ENCODE data around the gene CLDND2. TPM values are rescaled to one million over a fixed set of nuclear protein-coding genes. Genes with fewer than 3 reads are reported as not detected.
A peak's percentile ranks its signal among the peaks of the same experiment; 100 is the strongest.

The CLDND2 gene
- total and polyA plus RNA-seq, 2 donors from 2014 or later = 1.1 to 6.9 TPM

- no peak for FAIRE-seq
- Histone ChIP-seq H3K4me3 (ENCODE audit: low read length in 3 of 3) (no peak overlapping the region), H3K27me3 (ENCODE audit: control insufficient read depth, insufficient read depth, low read length) (no peaks in the 10 kb centered on the region)
Measured at GRCh38 chr19:51321799-51322198, 47.0 kb downstream of the CLDND2 start.

GRCh38 chr19:51320280-51320657 is 48.5 kb downstream of the CLDND2 start:
- no peaks in the 10 kb centered on the region for H3K27me3 ChIP-seq (ENCODE audit: control insufficient read depth, insufficient read depth, low read length)
- H3K4me1 ChIP-seq (ENCODE audit: control insufficient read depth in 2 of 3, insufficient read depth in 2 of 3, low read depth in 1 of 3, low read length in 3 of 3) = peaks cover 0 to 7% (median 3%) of the 10 kb centered on the region in 3 donors
- H3K4me3 ChIP-seq (ENCODE audit: low read length in 3 of 3) = no peak overlapping the region
- peak in 4 of 5 donors; percentile 82 to 89 (median 86) for DNase-seq
- FAIRE-seq = no peak
- no peaks in the 10 kb centered on the region for H3K9me3 ChIP-seq (ENCODE audit: control insufficient read depth in 2 of 3, insufficient read depth in 1 of 3, low read length in 3 of 3)
- TF ChIP-seq, protein P1, sequence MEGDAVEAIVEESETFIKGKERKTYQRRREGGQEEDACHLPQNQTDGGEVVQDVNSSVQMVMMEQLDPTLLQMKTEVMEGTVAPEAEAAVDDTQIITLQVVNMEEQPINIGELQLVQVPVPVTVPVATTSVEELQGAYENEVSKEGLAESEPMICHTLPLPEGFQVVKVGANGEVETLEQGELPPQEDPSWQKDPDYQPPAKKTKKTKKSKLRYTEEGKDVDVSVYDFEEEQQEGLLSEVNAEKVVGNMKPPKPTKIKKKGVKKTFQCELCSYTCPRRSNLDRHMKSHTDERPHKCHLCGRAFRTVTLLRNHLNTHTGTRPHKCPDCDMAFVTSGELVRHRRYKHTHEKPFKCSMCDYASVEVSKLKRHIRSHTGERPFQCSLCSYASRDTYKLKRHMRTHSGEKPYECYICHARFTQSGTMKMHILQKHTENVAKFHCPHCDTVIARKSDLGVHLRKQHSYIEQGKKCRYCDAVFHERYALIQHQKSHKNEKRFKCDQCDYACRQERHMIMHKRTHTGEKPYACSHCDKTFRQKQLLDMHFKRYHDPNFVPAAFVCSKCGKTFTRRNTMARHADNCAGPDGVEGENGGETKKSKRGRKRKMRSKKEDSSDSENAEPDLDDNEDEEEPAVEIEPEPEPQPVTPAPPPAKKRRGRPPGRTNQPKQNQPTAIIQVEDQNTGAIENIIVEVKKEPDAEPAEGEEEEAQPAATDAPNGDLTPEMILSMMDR (IDR thresholded peaks at IDR 0.05; ENCODE audit: borderline replicate concordance, extremely low read depth, insufficient read depth) = no peak
- H3K9ac ChIP-seq (ENCODE audit: low read length in 3 of 3) = no peak overlapping the region
- H3K36me3 ChIP-seq (ENCODE audit: control insufficient read depth in 2 of 3, insufficient read depth in 3 of 3, low read length in 3 of 3) = no peaks in the 10 kb centered on the region
- no peak overlapping the region for H3K27ac ChIP-seq (ENCODE audit: low read depth in 2 of 2, low read length in 2 of 2)
- intact Hi-C loops (cut with DNase I) = no loop called here

More at GRCh38 chr19:51321799-51322198, 47.0 kb downstream of the CLDND2 start:
- H3K36me3 ChIP-seq (ENCODE audit: control insufficient read depth in 2 of 3, insufficient read depth in 3 of 3, low read length in 3 of 3) = no peaks in the 10 kb centered on the region
- H3K9ac ChIP-seq (ENCODE audit: low read length in 3 of 3) = no peak overlapping the region
- H3K4me1 ChIP-seq (ENCODE audit: control insufficient read depth in 2 of 3, insufficient read depth in 2 of 3, low read depth in 1 of 3, low read length in 3 of 3) = peaks cover 0 to 7% (median 3%) of the 10 kb centered on the region in 3 donors
- no peaks in the 10 kb centered on the region for H3K9me3 ChIP-seq (ENCODE audit: control insufficient read depth in 2 of 3, insufficient read depth in 1 of 3, low read length in 3 of 3)
- no peak for DNase-seq
- TF ChIP-seq, protein P1 (IDR thresholded peaks at IDR 0.05; ENCODE audit: borderline replicate concordance, extremely low read depth, insufficient read depth) = no peak
- no peak overlapping the region for H3K27ac ChIP-seq (ENCODE audit: low read depth in 2 of 2, low read length in 2 of 2)
- intact Hi-C loops (cut with DNase I) = no loop called here

GRCh38 chr19:51319649-51320279 is 49.0 kb downstream of the CLDND2 start:
- Histone ChIP-seq H3K4me1 (ENCODE audit: control insufficient read depth in 2 of 3, insufficient read depth in 2 of 3, low read depth in 1 of 3, low read length in 3 of 3) (peaks cover 0 to 7% (median 3%) of the 10 kb centered on the region in 3 donors), H3K27ac (ENCODE audit: low read depth in 2 of 2, low read length in 2 of 2) (no peak overlapping the region), H3K9me3 (ENCODE audit: control insufficient read depth in 2 of 3, insufficient read depth in 1 of 3, low read length in 3 of 3) (peaks cover 0 to under 1% (median 0%) of the 10 kb centered on the region in 3 donors), H3K27me3 (ENCODE audit: control insufficient read depth, insufficient read depth, low read length) (no peaks in the 10 kb centered on the region), H3K36me3 (ENCODE audit: control insufficient read depth in 2 of 3, insufficient read depth in 3 of 3, low read length in 3 of 3) (no peaks in the 10 kb centered on the region), H3K4me3 (ENCODE audit: low read length in 3 of 3) (no peak overlapping the region), H3K9ac (ENCODE audit: low read length in 3 of 3) (no peak overlapping the region)
- FAIRE-seq (no peak), DNase-seq (peak in 2 of 5 donors; percentile 22 to 36)
- TF ChIP-seq, protein P1 (IDR thresholded peaks at IDR 0.05; ENCODE audit: borderline replicate concordance, extremely low read depth, insufficient read depth) = no peak
- intact Hi-C loops (cut with DNase I) = no loop called here

Measured in kidney (tissue), 14 donors.